Measurements from ENCODE around the gene KRTAP10-10. TPM values are rescaled to one million over a fixed set of nuclear protein-coding genes. Genes with fewer than 3 reads are reported as not detected.
"Not testable (repeated sequence)": the region's sequence is repeated elsewhere in the genome, so short reads cannot be mapped to it uniquely, and the experiment has no call there.

KRTAP10-10 gene
- total RNA-seq, 2 experiments from 2014 or later = not detected

GRCh38 chr21:44656868-44657267 is 19.7 kb downstream of the KRTAP10-10 start:
- Mint-ChIP-seq H3K4me3 (no peak overlapping the region), H3K36me3 (ENCODE audit: low read depth) (peaks cover 28% of the 10 kb centered on the region), H3K27ac (peak overlapping the region; percentile 87), H3K9me3 (peaks cover 37% of the 10 kb centered on the region), H3K4me1 (ENCODE audit: low read depth) (peaks cover 62% of the 10 kb centered on the region), H3K27me3 (no peaks in the 10 kb centered on the region)
- CTCF ChIA-PET = no interaction called here
- DNase-seq = no peak
- POLR2A ChIA-PET = no interaction called here
- intact Hi-C loops (cut with micrococcal nuclease) = no loop called here
- TF ChIP-seq CTCF (IDR thresholded peaks at IDR 0.05) = no peak
- ATAC-seq = no peak

GRCh38 chr21:44657635-44658540 is 20.7 kb downstream of the KRTAP10-10 start, which contains the start of gene KRTAP12-3:
TSS of gene KRTAP12-3 (plus strand) at chr21:44657932. CDS start at chr21:44657980, 48 bp downstream.
- H3K4me3 Mint-ChIP-seq = peak within 1 kb of the TSS; percentile 43
- TF ChIP-seq CTCF (IDR thresholded peaks at IDR 0.05) = no peak
- peak within 1 kb of the TSS; percentile 87 for H3K27ac Mint-ChIP-seq
- ChIA-PET CTCF (interaction anchor here (1.0 kb wide), 1 partner anchor 147 kb away, joined by 3 read pairs; no protein-coding TSS in a partner anchor), POLR2A (interaction anchor here (1.4 kb wide), 1 partner anchor 10 kb away, joined by 4 read pairs; no protein-coding TSS in a partner anchor)
- DNase-seq (peak; percentile 40), ATAC-seq (peak; percentile 61)
- H3K27me3 Mint-ChIP-seq = no peaks in the 10 kb centered on the region
- H3K4me1 Mint-ChIP-seq (ENCODE audit: low read depth) = peaks cover 62% of the 10 kb centered on the region
- H3K9me3 Mint-ChIP-seq = peaks cover 38% of the 10 kb centered on the region
- H3K36me3 Mint-ChIP-seq (ENCODE audit: low read depth) = peaks cover 28% of the 10 kb centered on the region
- intact Hi-C loops (cut with micrococcal nuclease) = no loop called here

- H3K4me1 Mint-ChIP-seq (ENCODE audit: low read depth) = peaks cover 60% of the 10 kb centered on the region
- ATAC-seq = no peak
- no peaks in the 10 kb centered on the region for H3K27me3 Mint-ChIP-seq
- H3K36me3 Mint-ChIP-seq (ENCODE audit: low read depth) = peaks cover 28% of the 10 kb centered on the region
- no peak overlapping the region for H3K4me3 Mint-ChIP-seq
- TF ChIP-seq CTCF (IDR thresholded peaks at IDR 0.05) = no peak
- intact Hi-C loops (cut with micrococcal nuclease) = no loop called here
- peaks cover 39% of the 10 kb centered on the region for H3K9me3 Mint-ChIP-seq
- CTCF ChIA-PET = no interaction called here
- POLR2A ChIA-PET = interaction anchor here (0.6 to 1.4 kb wide), 2 partner anchors 9 to 17 kb away, joined by 4 read pairs; no protein-coding TSS in a partner anchor
- DNase-seq = no peak
- H3K27ac Mint-ChIP-seq = peak overlapping the region; percentile 87
Observed at GRCh38 chr21:44658541-44658910, 21.4 kb downstream of the KRTAP10-10 start.

GRCh38 chr21:44658913-44659595 is 21.9 kb downstream of the KRTAP10-10 start:
- H3K4me1 Mint-ChIP-seq (ENCODE audit: low read depth) = peaks cover 55% of the 10 kb centered on the region
- ChIA-PET POLR2A (interaction anchor here (0.6 to 1.4 kb wide), 2 partner anchors 9 to 17 kb away, joined by 4 read pairs; no protein-coding TSS in a partner anchor), CTCF (no interaction called here)
- peak overlapping the region; percentile 87 for H3K27ac Mint-ChIP-seq
- DNase-seq (peak; percentile 20), ATAC-seq (peak; percentile 45)
- H3K36me3 Mint-ChIP-seq (ENCODE audit: low read depth) = peaks cover 28% of the 10 kb centered on the region
- H3K4me3 Mint-ChIP-seq = no peak overlapping the region
- peaks cover 34% of the 10 kb centered on the region for H3K9me3 Mint-ChIP-seq
- H3K27me3 Mint-ChIP-seq = no peaks in the 10 kb centered on the region
- intact Hi-C loops (cut with micrococcal nuclease) = no loop called here
- no peak for TF ChIP-seq CTCF (IDR thresholded peaks at IDR 0.05)

GRCh38 chr21:44661567-44661966 is 24.4 kb downstream of the KRTAP10-10 start:
- DNase-seq; H3K4me3 Mint-ChIP-seq; intact Hi-C loops (cut with micrococcal nuclease); H3K27ac Mint-ChIP-seq; POLR2A ChIA-PET; H3K27me3 Mint-ChIP-seq; ATAC-seq; CTCF ChIA-PET: not testable (repeated sequence)
- Mint-ChIP-seq H3K9me3 (peaks cover 16% of the 10 kb centered on the region), H3K36me3 (ENCODE audit: low read depth) (peaks cover 18% of the 10 kb centered on the region), H3K4me1 (ENCODE audit: low read depth) (peaks cover 36% of the 10 kb centered on the region)

Measured in activated CD8-positive, alpha-beta T cell treated with anti-CD3 and anti-CD28 coated beads for 36 hours (primary cell).